ENCODE data around the gene TMEM132A. TPM values are rescaled to one million over a fixed set of nuclear protein-coding genes. Genes with fewer than 3 reads are reported as not detected.

Gene TMEM132A
- total RNA-seq, 1 donor from 2014 or later, result 22.6 TPM

DNA sequence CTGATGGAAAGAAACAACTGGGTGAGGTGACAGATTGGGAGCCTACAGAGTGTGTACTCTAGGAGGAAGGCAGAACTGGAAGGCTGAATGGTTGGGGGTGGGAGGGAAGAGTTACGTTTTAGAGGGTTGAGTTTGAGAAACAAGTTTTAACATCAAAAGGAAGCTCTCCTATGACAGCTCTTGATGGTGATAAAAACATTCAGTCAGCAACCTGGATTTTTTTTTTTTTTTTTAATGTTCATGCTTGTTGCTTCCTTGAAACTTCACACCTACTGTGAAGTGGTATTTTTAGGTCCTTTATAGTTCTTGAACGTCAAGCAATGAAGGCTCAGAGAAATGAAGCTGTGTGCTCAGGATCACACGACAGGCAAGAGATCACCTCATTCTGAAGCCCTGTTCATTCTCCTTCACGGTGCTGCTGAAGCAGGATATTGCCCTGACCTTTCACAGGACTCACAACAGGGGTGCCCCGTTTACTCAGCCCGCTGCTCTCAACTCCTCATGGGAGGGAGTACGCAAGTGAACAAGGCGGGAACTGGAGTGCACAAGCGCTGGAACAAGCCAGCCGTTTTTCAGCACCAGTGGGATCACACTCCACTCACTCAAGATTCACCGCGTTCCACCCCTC lies 11.9 kb upstream of the TMEM132A start:
- FAIRE-seq, result no peak

DNA sequence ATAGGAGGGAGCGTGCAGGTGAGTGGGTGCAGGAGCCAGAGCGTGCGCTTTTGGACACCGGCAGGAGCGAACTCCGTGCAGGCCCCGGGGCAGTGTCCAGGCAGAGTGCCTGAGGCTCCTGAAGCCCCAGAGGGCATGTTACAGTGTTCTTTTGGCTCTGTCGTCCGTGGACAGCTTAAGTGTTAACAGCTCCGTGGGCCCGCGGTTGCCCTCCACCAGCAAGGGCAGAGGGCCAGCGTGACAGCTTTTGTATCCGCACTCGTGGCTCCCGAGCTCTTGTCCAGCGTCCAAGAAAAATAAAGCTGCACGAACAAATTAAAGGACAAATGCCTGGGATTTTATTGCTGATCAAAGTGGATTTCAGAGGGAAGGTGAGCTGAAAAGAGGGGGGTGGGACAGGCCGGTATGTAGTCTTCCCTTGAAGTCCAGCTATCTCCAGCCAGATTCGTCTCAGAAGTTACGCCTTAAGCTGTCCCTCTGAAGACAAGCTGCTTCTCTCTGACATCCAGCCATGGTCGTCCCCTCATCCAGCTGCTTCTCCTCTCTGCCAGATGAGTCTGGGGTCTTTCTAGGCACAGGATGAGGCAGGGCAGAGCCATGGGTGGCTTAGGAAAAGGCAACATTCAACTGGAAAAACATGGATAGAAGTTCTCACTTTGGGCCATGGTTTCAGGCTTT lies 11.3 kb upstream of the TMEM132A start:
- Histone ChIP-seq H3K27me3 (ENCODE audit: control insufficient read depth, insufficient read depth, low read length) (no peaks in the 10 kb centered on the region), H3K36me3 (ENCODE audit: control insufficient read depth, insufficient read depth, low read length) (no peaks in the 10 kb centered on the region), H3K4me3 (ENCODE audit: low read depth, low read length) (no peak overlapping the region)
- TF ChIP-seq, protein P1, sequence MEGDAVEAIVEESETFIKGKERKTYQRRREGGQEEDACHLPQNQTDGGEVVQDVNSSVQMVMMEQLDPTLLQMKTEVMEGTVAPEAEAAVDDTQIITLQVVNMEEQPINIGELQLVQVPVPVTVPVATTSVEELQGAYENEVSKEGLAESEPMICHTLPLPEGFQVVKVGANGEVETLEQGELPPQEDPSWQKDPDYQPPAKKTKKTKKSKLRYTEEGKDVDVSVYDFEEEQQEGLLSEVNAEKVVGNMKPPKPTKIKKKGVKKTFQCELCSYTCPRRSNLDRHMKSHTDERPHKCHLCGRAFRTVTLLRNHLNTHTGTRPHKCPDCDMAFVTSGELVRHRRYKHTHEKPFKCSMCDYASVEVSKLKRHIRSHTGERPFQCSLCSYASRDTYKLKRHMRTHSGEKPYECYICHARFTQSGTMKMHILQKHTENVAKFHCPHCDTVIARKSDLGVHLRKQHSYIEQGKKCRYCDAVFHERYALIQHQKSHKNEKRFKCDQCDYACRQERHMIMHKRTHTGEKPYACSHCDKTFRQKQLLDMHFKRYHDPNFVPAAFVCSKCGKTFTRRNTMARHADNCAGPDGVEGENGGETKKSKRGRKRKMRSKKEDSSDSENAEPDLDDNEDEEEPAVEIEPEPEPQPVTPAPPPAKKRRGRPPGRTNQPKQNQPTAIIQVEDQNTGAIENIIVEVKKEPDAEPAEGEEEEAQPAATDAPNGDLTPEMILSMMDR (IDR thresholded peaks at IDR 0.05; ENCODE audit: insufficient read depth, low read length, severe bottlenecking), result no peak
- FAIRE-seq (no peak), DNase-seq (ENCODE audit: low read depth) (no peak)

More for the DNA sequence above, 11.9 kb upstream of the TMEM132A start:
- Histone ChIP-seq H3K4me3 (ENCODE audit: low read depth, low read length) (no peak overlapping the region), H3K36me3 (ENCODE audit: control insufficient read depth, insufficient read depth, low read length) (no peaks in the 10 kb centered on the region), H3K27me3 (ENCODE audit: control insufficient read depth, insufficient read depth, low read length) (no peaks in the 10 kb centered on the region)
- no peak for DNase-seq (ENCODE audit: low read depth)
- TF ChIP-seq, protein P1 (IDR thresholded peaks at IDR 0.05; ENCODE audit: insufficient read depth, low read length, severe bottlenecking), result no peak

DNA sequence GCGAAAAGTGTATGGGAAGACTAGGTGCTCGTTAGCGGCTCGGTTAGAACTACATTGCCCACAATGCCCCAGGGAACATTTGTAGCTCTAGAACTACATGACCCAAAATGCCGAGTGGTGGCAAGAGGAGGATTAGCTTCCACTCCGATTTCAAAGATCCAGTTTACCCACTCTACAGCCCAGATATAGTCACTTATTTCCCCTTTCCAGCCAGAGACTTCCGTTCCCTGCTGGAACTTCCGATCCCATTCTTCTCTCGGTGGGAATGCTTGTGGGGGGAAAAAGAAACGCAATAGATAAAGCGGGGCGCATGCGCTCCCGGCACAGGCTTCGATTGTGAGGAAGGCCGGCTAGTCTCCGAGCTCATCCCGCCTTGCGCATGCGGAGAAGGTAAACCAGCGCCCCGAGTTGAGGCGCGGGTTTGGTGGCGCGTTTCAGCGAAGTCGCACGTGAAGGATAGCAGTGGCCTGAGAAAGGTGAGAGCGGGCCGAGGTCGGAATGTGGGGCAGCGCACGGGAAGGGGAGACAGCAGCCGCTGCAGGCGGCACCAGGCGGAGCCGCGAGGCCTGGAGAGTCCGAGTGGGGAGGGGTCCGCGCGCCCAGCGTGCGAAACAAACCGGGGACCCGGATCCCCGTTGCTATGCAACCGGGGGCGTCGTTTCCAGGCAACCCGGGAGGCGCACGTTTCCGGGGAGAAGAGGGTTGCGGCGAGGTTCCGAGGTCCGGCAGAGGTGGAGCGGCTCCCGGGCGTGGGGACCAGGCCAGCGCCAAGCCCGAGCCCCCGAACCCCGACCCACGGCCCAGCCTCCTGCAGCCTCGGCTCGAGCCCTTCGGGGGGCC lies 10.2 kb upstream of the TMEM132A start, which contains the start of gene TMEM109:
Gene TMEM109, plus strand, starts transcription at position 366 of the 840 bp plus-strand sequence. CDS start 5,536 bp downstream, outside the sequence.
- FAIRE-seq (no peak), DNase-seq (ENCODE audit: low read depth) (peak; percentile 82)
- TF ChIP-seq, protein P1 (IDR thresholded peaks at IDR 0.05; ENCODE audit: insufficient read depth, low read length, severe bottlenecking), result no peak
- peak within 1 kb of the TSS; percentile 81 for H3K4me3 ChIP-seq (ENCODE audit: low read depth, low read length)
- H3K36me3 ChIP-seq (ENCODE audit: control insufficient read depth, insufficient read depth, low read length), result no peaks in the 10 kb centered on the region
- H3K27me3 ChIP-seq (ENCODE audit: control insufficient read depth, insufficient read depth, low read length), result no peaks in the 10 kb centered on the region

DNA sequence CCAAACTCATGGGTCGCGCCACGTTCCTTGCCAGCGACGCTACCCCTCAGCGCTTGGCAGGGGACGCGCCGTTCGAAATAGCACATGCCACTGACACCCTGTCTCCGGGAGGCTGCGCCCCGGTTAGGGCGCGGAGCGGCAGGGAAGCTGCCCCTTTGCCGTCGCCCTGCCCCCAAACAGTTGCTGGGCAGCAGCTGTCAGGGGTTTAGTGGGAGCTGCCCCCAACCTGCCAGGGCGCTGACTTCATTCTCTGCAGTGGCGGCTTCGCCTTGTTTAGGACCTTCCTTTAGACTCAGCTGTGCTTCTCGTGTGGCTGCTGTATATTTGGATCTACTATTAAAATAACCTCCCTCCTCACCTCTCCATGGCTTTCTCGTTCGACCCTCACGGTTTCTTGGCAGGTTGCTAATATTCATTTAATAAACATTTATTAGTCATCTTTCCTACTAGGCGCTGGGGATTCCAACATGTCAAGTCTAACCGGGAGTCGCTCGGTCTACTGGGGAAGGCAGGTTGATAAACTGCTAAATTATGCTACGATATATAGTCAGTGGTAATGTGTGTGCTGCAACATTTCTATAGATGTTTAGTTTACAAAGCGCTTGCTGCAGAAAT lies 9.5 kb upstream of the TMEM132A start:
- TF ChIP-seq, protein P1 (IDR thresholded peaks at IDR 0.05; ENCODE audit: insufficient read depth, low read length, severe bottlenecking), result no peak
- DNase-seq (ENCODE audit: low read depth) (peak; percentile 62), FAIRE-seq (no peak)
- H3K36me3 ChIP-seq (ENCODE audit: control insufficient read depth, insufficient read depth, low read length), result peaks cover 3% of the 10 kb centered on the region
- H3K4me3 ChIP-seq (ENCODE audit: low read depth, low read length), result peak overlapping the region; percentile 81
- no peaks in the 10 kb centered on the region for H3K27me3 ChIP-seq (ENCODE audit: control insufficient read depth, insufficient read depth, low read length)

DNA sequence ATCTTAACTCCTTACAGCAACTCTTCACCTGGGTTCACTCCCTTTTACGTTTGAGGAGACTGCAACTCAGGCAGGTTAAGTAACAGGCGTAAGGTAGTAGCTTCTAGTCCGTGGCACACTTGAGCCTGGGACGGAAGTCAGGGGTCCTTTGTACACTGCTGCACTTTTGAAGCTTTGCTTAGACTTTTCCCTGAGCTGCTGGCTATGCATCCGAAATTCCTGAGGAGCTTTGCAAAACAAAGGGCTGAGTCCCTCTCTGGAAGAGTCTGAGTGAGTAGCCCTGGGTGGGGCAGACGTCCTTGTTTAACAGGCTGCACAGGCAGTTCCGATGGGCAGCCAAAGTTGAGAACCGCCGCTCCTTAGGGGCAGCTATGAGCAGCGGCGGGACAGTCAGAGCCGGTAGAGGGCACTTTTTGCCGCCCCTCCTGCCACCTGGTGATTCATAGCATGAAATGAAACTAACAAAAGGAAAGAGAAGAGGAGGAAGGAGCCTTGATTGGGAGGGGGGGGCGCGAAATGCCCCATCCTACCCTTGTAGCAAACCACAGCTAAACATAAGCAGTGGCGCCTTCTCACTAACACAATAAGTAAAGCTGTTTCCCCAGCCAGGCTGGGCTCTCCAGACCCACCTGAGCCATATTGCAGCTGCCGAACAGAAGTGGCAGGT lies 8.9 kb upstream of the TMEM132A start:
- peaks cover 6% of the 10 kb centered on the region for H3K36me3 ChIP-seq (ENCODE audit: control insufficient read depth, insufficient read depth, low read length)
- H3K4me3 ChIP-seq (ENCODE audit: low read depth, low read length), result peak overlapping the region; percentile 81
- peak; percentile 75 for DNase-seq (ENCODE audit: low read depth)
- no peak for FAIRE-seq
- H3K27me3 ChIP-seq (ENCODE audit: control insufficient read depth, insufficient read depth, low read length), result no peaks in the 10 kb centered on the region
- TF ChIP-seq, protein P1 (IDR thresholded peaks at IDR 0.05; ENCODE audit: insufficient read depth, low read length, severe bottlenecking), result peak; percentile 36
